Activated CD4-positive, alpha-beta T cell treated with anti-CD3 and anti-CD28 coated beads, Interleukin-2, amount 50 U/mL, for 4 hours (primary cell): ENCODE data around the gene ZNF486.
A peak's percentile ranks its signal among the peaks of the same experiment; 100 is the strongest.
"Not testable (repeated sequence)": the region's sequence is repeated elsewhere in the genome, so short reads cannot be mapped to it uniquely, and the experiment has no call there.

Experiments
- DNase-seq, 2 experiments: peaks; one replicate each; pipeline ENCODE4 v3.0.0-alpha.2; 2020

Gene ZNF486

GRCh38 chr19:20235156-20235555 lies 68.1 kb downstream of the ZNF486 start:
- no peak for DNase-seq

DNA sequence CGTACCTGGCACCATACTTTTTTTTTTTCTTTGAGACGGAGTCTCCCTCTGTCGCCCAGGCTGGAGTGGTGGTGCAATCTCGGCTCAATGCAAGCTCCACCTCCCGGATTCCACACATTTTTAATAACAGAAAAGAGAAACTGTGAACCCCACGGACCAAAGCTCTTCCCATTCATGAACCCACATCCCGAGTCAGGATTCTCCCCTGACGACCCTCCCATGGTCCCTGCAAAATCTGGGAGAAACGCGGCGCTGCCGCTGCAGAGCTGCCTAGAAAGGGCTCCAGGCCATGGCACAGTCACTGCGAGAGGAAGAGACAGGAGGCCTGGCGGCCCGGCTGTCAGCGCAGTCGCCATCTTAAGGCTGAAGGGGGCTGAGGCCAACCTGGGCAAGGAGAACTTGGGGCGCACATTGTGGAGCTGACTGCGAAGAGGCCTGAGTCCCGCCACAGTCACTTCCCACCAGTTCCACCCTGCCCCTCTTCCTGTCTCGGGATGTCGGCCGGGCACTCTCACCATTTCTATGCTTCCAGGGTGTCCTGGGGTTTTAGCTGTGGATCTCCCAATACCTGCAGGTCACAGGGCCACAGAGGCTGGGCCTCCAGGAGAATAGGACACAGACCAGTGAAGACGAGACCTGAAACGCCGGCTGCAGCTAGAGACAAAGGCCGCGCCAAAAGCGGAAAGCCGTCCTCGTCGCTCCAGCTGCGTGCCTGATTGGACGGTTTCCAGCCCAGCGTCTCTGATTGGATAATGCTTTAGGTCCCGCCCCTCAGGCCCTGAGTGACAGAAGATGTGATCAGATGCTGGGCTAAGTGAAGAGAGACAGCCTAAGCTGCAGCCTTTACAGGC lies 71.0 kb downstream of the ZNF486 start:
- DNase-seq = peak; percentile 76 to 79

GRCh38 chr19:20243629-20244028 lies 76.6 kb downstream of the ZNF486 start:
- DNase-seq = no peak

DNA sequence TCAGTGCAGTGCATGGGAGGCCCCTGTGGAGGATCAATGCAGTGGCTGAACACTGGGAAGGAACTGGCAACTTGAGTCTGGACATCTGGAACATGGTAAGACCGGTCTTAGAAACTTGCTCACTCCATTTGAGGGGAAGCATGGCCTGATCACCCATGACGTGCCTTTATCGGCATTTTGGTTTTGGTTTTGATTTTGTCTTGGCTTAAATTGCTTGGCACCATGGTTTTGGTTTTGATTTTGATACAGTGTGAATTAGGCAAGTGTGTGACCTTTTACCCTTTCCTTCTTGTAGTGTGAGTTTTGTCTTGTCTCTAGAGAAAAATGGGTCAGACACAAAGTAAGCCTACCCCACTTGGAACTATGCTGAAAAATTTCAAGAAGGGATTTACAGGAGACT lies 77.3 kb downstream of the ZNF486 start:
- DNase-seq = no peak

DNA sequence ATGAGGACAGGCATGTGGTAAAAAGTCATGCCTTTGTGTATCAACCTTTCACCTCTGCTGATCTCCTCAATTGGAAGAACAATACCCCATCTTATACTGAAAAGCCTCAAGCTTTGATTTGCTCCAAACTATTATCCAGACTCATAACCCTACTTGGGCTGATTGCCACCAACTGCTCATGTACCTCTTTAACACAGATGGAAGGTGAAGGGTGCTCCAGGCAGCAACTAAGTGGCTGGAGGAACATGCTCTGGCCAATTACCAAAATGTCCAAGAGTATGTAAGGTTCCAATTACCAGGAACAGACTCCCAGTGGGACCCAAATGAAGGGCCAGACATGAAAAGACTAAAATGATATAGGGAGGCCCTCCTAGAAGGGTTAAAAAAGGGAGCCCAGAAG lies 78.3 kb downstream of the ZNF486 start:
- DNase-seq = no peak

- peak; percentile 18 for DNase-seq
Measured at GRCh38 chr19:20247016-20247683, 80.1 kb downstream of the ZNF486 start.

DNA sequence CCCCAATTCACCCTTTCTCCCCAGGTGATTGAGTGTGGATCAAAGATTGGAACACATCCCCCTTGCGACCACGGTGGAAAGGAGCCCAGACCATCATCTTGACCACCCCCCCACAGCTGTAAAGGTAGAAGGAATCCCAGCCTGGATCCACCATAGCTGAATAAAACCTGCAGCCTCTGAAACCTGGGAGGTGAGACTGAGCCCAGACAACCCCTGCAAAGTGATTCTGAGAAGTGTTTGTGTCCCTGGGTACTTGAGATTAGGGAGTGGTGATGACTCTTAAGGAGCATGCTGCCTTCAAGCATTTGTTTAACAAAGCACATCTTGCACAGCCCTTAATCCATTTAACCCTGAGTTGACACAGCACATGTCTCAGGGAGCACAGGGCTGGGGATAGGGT lies 81.2 kb downstream of the ZNF486 start:
- not testable (repeated sequence) for DNase-seq
